K562 (cell line): ENCODE data around the gene ZNF319. TPM values are rescaled to one million over a fixed set of nuclear protein-coding genes. Genes with fewer than 3 reads are reported as not detected.
A peak's percentile ranks its signal among the peaks of the same experiment; 100 is the strongest.

Source experiments
- ATF1 ChIP-seq, 2 experiments: fragments of 450-650 bp in 1 of 2; IDR thresholded peaks; 2 replicates each; pipeline ENCODE4 v1.6.1; 2016; ENCODE audit warnings: missing compliant biosample characterization in 1 of 2, missing genetic modification characterization in 1 of 2
- EP400 ChIP-seq: fragments of 450-650 bp; IDR thresholded peaks from 2 replicates; pipeline ENCODE4 v1.6.1; 2017; ENCODE audit warnings: antibody characterized with exemption, mild to moderate bottlenecking, moderate library complexity
- ERF ChIP-seq: fragments of 450-650 bp; formaldehyde crosslinking; IDR thresholded peaks from 2 replicates; pipeline ENCODE4 v1.4.0; 2020; ENCODE audit warnings: mild to moderate bottlenecking, mixed read lengths
- HINFP ChIP-seq: fragments of 450-650 bp; conservative IDR thresholded peaks from 2 replicates; pipeline ENCODE4 v1.6.1; 2016; ENCODE audit warnings: missing genetic modification characterization, low read depth, mild to moderate bottlenecking, control low read depth, missing compliant biosample characterization
- HMG20A ChIP-seq: fragments of 450-650 bp; formaldehyde crosslinking; conservative IDR thresholded peaks from 2 replicates; pipeline ENCODE4 v1.4.0; 2020; ENCODE audit warnings: mild to moderate bottlenecking, mixed read lengths
- HOXB6 ChIP-seq: fragments of 250-450 bp; sonication (Bioruptor Pico); IDR thresholded peaks from 2 replicates; pipeline ENCODE4 v1.5.1; 2022; ENCODE audit warnings: mild to moderate bottlenecking, borderline replicate concordance
- KDM4B ChIP-seq, 2 experiments: fragments of 450-650 bp in 1 of 2; sonication (generic) in 1 of 2; IDR thresholded peaks; 2 replicates each; pipeline ENCODE4 v1.6.1; 2016 to 2017; ENCODE audit warnings: borderline replicate concordance in 2 of 2, antibody characterized with exemption in 1 of 2, low read depth in 1 of 2, mild to moderate bottlenecking in 1 of 2
- KLF16 ChIP-seq: IDR thresholded peaks from 2 replicates; pipeline ENCODE4 v1.6.1; 2016; ENCODE audit warnings: antibody characterized with exemption
- MEIS2 ChIP-seq: fragments of 450-650 bp; IDR thresholded peaks from 2 replicates; pipeline ENCODE4 v1.6.1; 2014; ENCODE audit warnings: mild to moderate bottlenecking; ENCODE audit not compliant: partially characterized antibody
- NFYB ChIP-seq: IDR thresholded peaks from 2 replicates; pipeline ENCODE4 v1.6.1; 2011; ENCODE audit warnings: mild to moderate bottlenecking, moderate library complexity; ENCODE audit not compliant: insufficient read length; ENCODE audit errors: extremely low read depth
- NONO ChIP-seq, 2 experiments: fragments of 200-400 bp in 1 of 2; fragments of 450-650 bp in 1 of 2; formaldehyde crosslinking in 1 of 2; IDR thresholded peaks; 2 replicates each; pipeline ENCODE4 v1.6.1; 2017; ENCODE audit warnings: low read depth in 2 of 2, mild to moderate bottlenecking in 2 of 2, moderate library complexity in 2 of 2, low read length in 1 of 2
- PHF21A ChIP-seq: fragments of 450-650 bp; IDR thresholded peaks from 2 replicates; pipeline ENCODE4 v1.6.1; 2017; ENCODE audit warnings: low read depth, borderline replicate concordance
- SLC30A9 ChIP-seq: fragments of 250-450 bp; sonication (Bioruptor Pico); IDR thresholded peaks from 2 replicates; pipeline ENCODE4 v1.8.0; 2022; ENCODE audit warnings: mild to moderate bottlenecking, moderate library complexity
- SMAD3 ChIP-seq: fragments of 450-650 bp; formaldehyde crosslinking; conservative IDR thresholded peaks from 2 replicates; pipeline ENCODE4 v1.4.0; 2020; ENCODE audit warnings: mild to moderate bottlenecking
- SNIP1 ChIP-seq: fragments of 450-650 bp; IDR thresholded peaks from 2 replicates; pipeline ENCODE4 v1.7.1; 2017; ENCODE audit warnings: low read depth, mild to moderate bottlenecking
- SNRNP70 ChIP-seq: fragments of 200-400 bp; formaldehyde crosslinking; optimal IDR thresholded peaks from 2 replicates; pipeline ENCODE3; 2017; ENCODE audit warnings: low read depth, low read length
- ZBTB26 ChIP-seq: fragments of 450-650 bp; formaldehyde crosslinking; IDR thresholded peaks from 2 replicates; pipeline ENCODE4 v1.4.0; 2022; ENCODE audit warnings: missing genetic modification characterization
- ZNF133 ChIP-seq: fragments of 250-450 bp; sonication (Bioruptor Pico); IDR thresholded peaks from 2 replicates; pipeline ENCODE4 v1.4.0; 2020; ENCODE audit warnings: mild to moderate bottlenecking
- ZNF146 ChIP-seq: IDR thresholded peaks from one replicate; pipeline ENCODE4 v1.6.1; 2018; ENCODE audit warnings: missing compliant biosample characterization; ENCODE audit not compliant: unreplicated experiment
- ZNF174 ChIP-seq: fragments of 250-450 bp; sonication (Bioruptor Pico); IDR thresholded peaks from 2 replicates; pipeline ENCODE4 v1.4.0; 2020; ENCODE audit warnings: mild to moderate bottlenecking
- ZNF586 ChIP-seq: fragments of 450-650 bp; formaldehyde crosslinking; conservative IDR thresholded peaks from 2 replicates; pipeline ENCODE4 v1.4.0; 2020; ENCODE audit warnings: mild to moderate bottlenecking, moderate library complexity
- polyA plus RNA-seq, 8 experiments: library from polyadenylated mRNA; depleted of rRNA in 4 of 8; stranded (reverse) in 5 of 8; unstranded in 3 of 8; fragments of >200 nt; fragmentation: Nextera tagmentation in 2 of 8; fragmentation: Illumina TruSeq in 1 of 8; extraction: Ambion mirVana in 2 of 8; extraction: Trizol in 1 of 8; gene quantifications; 2 replicates each; pipeline versions ENCODE4 v1.2.1 to v1.2.3, GENCODE V29; 2011 to 2014; ENCODE audit warnings: inconsistent platforms in 1 of 8, missing spikeins in 1 of 8
- total RNA-seq, 7 experiments: library from RNA; depleted of rRNA in 6 of 7; stranded (reverse); fragments of >200 nt in 6 of 7; fragmentation: Illumina TruSeq in 2 of 7; extraction: Trizol in 2 of 7; gene quantifications; 2 replicates each; pipeline versions ENCODE4 v1.2.1 to v1.2.3, GENCODE V29; 2011 to 2021; ENCODE audit warnings: low replicate concordance in 1 of 7
- TF ChIP-seq, protein P1 (sequence below): fragments of 250-450 bp; sonication (Bioruptor Pico); IDR thresholded peaks from 2 replicates; pipeline ENCODE4 v1.5.0; 2021
- TF ChIP-seq, protein P2 (sequence below), 2 experiments: IDR thresholded peaks in 1 of 2; conservative IDR thresholded peaks in 1 of 2; 2 replicates each; pipeline ENCODE4 v1.6.1; 2016; ENCODE audit warnings: low read depth in 2 of 2, mild to moderate bottlenecking in 1 of 2, missing compliant biosample characterization in 1 of 2, missing genetic modification characterization in 1 of 2, moderate library complexity in 1 of 2

ZNF319 gene
- total and polyA plus RNA-seq, 9 of the 15 experiments (the other 6 are each of a cell fraction or from before 2014, with no cell fraction given): 0.20 to 5.7 (median 1.4) TPM

GRCh38 chr16:57976331-57976796, 24.1 kb downstream of the ZNF319 start (continued):
- TF ChIP-seq ATF1 (CRISPR knock-in tag; IDR thresholded peaks at IDR 0.05): no peak
- TF ChIP-seq ATF1 (tag; IDR thresholded peaks at IDR 0.05): no peak
- TF ChIP-seq ERF (CRISPR knock-in tag): no peak
- peak; percentile 26 for TF ChIP-seq MEIS2
- TF ChIP-seq, protein P1, sequence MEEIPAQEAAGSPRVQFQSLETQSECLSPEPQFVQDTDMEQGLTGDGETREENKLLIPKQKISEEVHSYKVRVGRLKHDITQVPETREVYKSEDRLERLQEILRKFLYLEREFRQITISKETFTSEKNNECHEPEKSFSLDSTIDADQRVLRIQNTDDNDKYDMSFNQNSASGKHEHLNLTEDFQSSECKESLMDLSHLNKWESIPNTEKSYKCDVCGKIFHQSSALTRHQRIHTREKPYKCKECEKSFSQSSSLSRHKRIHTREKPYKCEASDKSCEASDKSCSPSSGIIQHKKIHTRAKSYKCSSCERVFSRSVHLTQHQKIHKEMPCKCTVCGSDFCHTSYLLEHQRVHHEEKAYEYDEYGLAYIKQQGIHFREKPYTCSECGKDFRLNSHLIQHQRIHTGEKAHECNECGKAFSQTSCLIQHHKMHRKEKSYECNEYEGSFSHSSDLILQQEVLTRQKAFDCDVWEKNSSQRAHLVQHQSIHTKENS: no peak
- no peak for TF ChIP-seq HINFP (tag)
- TF ChIP-seq KDM4B (IDR thresholded peaks at IDR 0.05; ENCODE audit: borderline replicate concordance in 2 of 2, low read depth in 1 of 2): no peak
- TF ChIP-seq ZNF133 (CRISPR knock-in tag): no peak
- TF ChIP-seq ZNF174: no peak
- TF ChIP-seq NFYB: no peak
- no peak for TF ChIP-seq SMAD3 (CRISPR knock-in tag)
- no peak for TF ChIP-seq ZNF586
- TF ChIP-seq ZNF146 (CRISPR knock-in tag): no peak
- TF ChIP-seq SLC30A9 (CRISPR knock-in tag): no peak
- TF ChIP-seq HMG20A: no peak
- TF ChIP-seq, protein P2, sequence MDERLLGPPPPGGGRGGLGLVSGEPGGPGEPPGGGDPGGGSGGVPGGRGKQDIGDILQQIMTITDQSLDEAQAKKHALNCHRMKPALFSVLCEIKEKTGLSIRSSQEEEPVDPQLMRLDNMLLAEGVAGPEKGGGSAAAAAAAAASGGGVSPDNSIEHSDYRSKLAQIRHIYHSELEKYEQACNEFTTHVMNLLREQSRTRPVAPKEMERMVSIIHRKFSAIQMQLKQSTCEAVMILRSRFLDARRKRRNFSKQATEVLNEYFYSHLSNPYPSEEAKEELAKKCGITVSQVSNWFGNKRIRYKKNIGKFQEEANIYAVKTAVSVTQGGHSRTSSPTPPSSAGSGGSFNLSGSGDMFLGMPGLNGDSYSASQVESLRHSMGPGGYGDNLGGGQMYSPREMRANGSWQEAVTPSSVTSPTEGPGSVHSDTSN (CRISPR knock-in tag; IDR thresholded peaks at IDR 0.05; ENCODE audit: low read depth): no peak
- TF ChIP-seq, protein P2 (tag; conservative IDR thresholded peaks at IDR 0.05; ENCODE audit: low read depth): no peak
- peak; percentile 14; the same call in 1 of the 2 replicates for TF ChIP-seq EP400
- TF ChIP-seq SNRNP70: no peak
- TF ChIP-seq KLF16: peak; percentile 83
- no peak for TF ChIP-seq NONO (IDR thresholded peaks at IDR 0.05; ENCODE audit: low read depth in 2 of 2, low read length in 1 of 2)
- TF ChIP-seq PHF21A: no peak
- TF ChIP-seq SNIP1: no peak
- no peak for TF ChIP-seq ZBTB26 (CRISPR knock-in tag)
- no peak for TF ChIP-seq HOXB6 (CRISPR knock-in tag)
